Peyer's patch (tissue), 4 donors: Measurements from ENCODE around the gene F9.

Experiments
- CTCF ChIP-seq, 6 experiments: fragments of 450-650 bp in 4 of 6; fragments of 200-600 bp in 2 of 6; sonication (generic) in 1 of 6; IDR thresholded peaks; one replicate each; pipeline ENCODE4 v1.5.1; 2017 to 2019; ENCODE audit warnings: antibody characterized with exemption in 6 of 6, mild to moderate bottlenecking in 3 of 6, moderate library complexity in 1 of 6
- POLR2A ChIP-seq, 2 donors: fragments of 450-650 bp; IDR thresholded peaks; one replicate each; pipeline ENCODE4 v1.5.1; 2017; ENCODE audit warnings: antibody characterized with exemption in 2 of 2, mild to moderate bottlenecking in 2 of 2, moderate library complexity in 2 of 2

DNA sequence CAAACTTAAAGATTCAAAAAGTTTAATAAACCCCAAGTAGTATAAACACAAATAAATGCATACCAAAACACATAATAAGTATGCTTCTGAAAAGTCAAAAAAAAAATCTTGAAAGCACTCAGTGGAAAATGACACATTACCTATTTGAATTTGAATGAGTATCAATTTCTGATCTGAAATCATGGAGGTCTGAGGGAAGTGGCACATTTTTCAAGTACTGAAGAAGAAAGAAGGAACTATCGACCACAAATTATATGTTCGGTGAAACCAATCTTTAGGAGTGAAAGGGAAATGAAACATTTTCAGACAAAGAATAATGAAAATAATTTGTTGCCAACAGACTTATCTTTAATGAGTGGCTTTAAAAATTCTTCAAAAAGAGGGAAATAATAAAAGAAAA lies 12.1 kb upstream of the F9 start:
- TF ChIP-seq POLR2A (IDR thresholded peaks at IDR 0.05), result no peak
- TF ChIP-seq CTCF (IDR thresholded peaks at IDR 0.05), result no peak
